Cardiac fibroblast (primary cell): ENCODE data around the gene SGO2.

Source experiments
- DNase-seq, 2 donors: peaks; one replicate each; pipeline versions ENCODE4 v3.0.0 to v3.0.0-alpha.2; 2010; ENCODE audit warnings: low read depth in 2 of 2
- H3K4me3 ChIP-seq, 2 donors: replicated peaks in 1 of 2; 1 replicate in 1 of 2; 2 replicates in 1 of 2; pipeline ENCODE4 v1.5.1; 2011; ENCODE audit warnings: low read depth in 2 of 2, low read length in 2 of 2, mild to moderate bottlenecking in 2 of 2, moderate library complexity in 1 of 2
- CTCF ChIP-seq: IDR thresholded peaks from one replicate; pipeline ENCODE4 v1.5.1; 2011; ENCODE audit warnings: low read depth, mild to moderate bottlenecking, low read length, inconsistent platforms

The SGO2 gene

GRCh38 chr2:200631287-200631686 is 105.3 kb downstream of the SGO2 start:
- DNase-seq: no peak
- no peak for TF ChIP-seq CTCF
- H3K4me3 ChIP-seq: no peak overlapping the region
